Memory B cell (primary cell): ENCODE results near the gene PDZD4.

ENCODE experiments used
- ATAC-seq: fragments of 150-1000 bp; cut with Tn5 transposase; 2 replicates; pipeline ENCODE4 v1.10.0; 2021; ENCODE audit warnings: low read depth, mild to moderate bottlenecking, moderate library complexity
- DNase-seq, 2 donors: peaks; one replicate each; pipeline ENCODE4 v3.0.0; 2022; ENCODE audit warnings: low spot score in 2 of 2
- H3K27ac Mint-ChIP-seq: one replicate; pipeline ENCODE4 v1.8.0; 2022; ENCODE audit warnings: mild to moderate bottlenecking, moderate library complexity, mixed read lengths
- H3K27me3 Mint-ChIP-seq: one replicate; pipeline ENCODE4 v1.8.0; 2022; ENCODE audit warnings: mixed read lengths
- H3K36me3 Mint-ChIP-seq: one replicate; pipeline ENCODE4 v1.8.0; 2022; ENCODE audit warnings: mild to moderate bottlenecking, mixed read lengths
- H3K4me1 Mint-ChIP-seq: one replicate; pipeline ENCODE4 v1.8.0; 2022; ENCODE audit warnings: mixed read lengths
- H3K4me3 Mint-ChIP-seq: one replicate; pipeline ENCODE4 v1.8.0; 2022; ENCODE audit warnings: mild to moderate bottlenecking, moderate library complexity, mixed read lengths
- H3K9me3 Mint-ChIP-seq: one replicate; pipeline ENCODE4 v1.8.0; 2022; ENCODE audit warnings: mixed read lengths

The PDZD4 gene

GRCh38 chrX:153836921-153837320 lies 6.6 kb upstream of the PDZD4 start:
- Mint-ChIP-seq H3K4me1 (no peaks in the 10 kb centered on the region), H3K27me3 (peaks cover 6% of the 10 kb centered on the region), H3K36me3 (no peaks in the 10 kb centered on the region), H3K27ac (no peak overlapping the region), H3K4me3 (no peak overlapping the region), H3K9me3 (no peaks in the 10 kb centered on the region)
- DNase-seq (no peak), ATAC-seq (no peak)

GRCh38 chrX:153832728-153833127 lies 2.4 kb upstream of the PDZD4 start:
- Mint-ChIP-seq H3K4me3 (no peak overlapping the region), H3K36me3 (no peaks in the 10 kb centered on the region), H3K27me3 (peaks cover 11% of the 10 kb centered on the region), H3K9me3 (no peaks in the 10 kb centered on the region), H3K4me1 (peaks cover 3% of the 10 kb centered on the region), H3K27ac (no peak overlapping the region)
- ATAC-seq (no peak), DNase-seq (no peak)

GRCh38 chrX:153831429-153832150 lies 1.2 kb upstream of the PDZD4 start:
- ATAC-seq (peak; percentile 27), DNase-seq (no peak)
- no peaks in the 10 kb centered on the region for H3K36me3 Mint-ChIP-seq
- no peaks in the 10 kb centered on the region for H3K9me3 Mint-ChIP-seq
- peaks cover 16% of the 10 kb centered on the region for H3K27me3 Mint-ChIP-seq
- H3K4me1 Mint-ChIP-seq = peaks cover 6% of the 10 kb centered on the region
- no peak overlapping the region for H3K27ac Mint-ChIP-seq
- peak overlapping the region; percentile 52 for H3K4me3 Mint-ChIP-seq

GRCh38 chrX:153830640-153831428 lies 490 bp upstream of the PDZD4 start:
- Mint-ChIP-seq H3K36me3 (no peaks in the 10 kb centered on the region), H3K27me3 (peaks cover 16% of the 10 kb centered on the region), H3K4me3 (peak overlapping the region; percentile 14), H3K27ac (no peak overlapping the region), H3K4me1 (peaks cover 6% of the 10 kb centered on the region), H3K9me3 (no peaks in the 10 kb centered on the region)
- DNase-seq (no peak), ATAC-seq (no peak)

DNA sequence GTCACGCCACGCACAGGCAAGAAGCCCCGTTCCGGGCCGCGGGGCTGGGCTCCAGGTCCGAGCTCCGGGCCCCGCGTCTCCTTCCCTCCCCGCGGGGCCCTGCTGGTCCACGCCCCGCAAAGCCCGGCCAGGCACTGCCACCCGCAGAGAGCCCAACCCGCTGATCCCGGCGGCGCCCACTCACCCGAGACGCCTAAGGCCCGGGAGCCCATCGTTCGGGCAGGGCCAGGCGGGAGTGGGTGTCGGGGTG lies 870 bp downstream of the PDZD4 start:
- DNase-seq = no peak
- peak overlapping the region; percentile 56 for H3K4me3 Mint-ChIP-seq
- no peak overlapping the region for H3K27ac Mint-ChIP-seq
- H3K36me3 Mint-ChIP-seq = no peaks in the 10 kb centered on the region
- H3K27me3 Mint-ChIP-seq = peaks cover 14% of the 10 kb centered on the region
- ATAC-seq = no peak
- peaks cover 6% of the 10 kb centered on the region for H3K4me1 Mint-ChIP-seq
- H3K9me3 Mint-ChIP-seq = no peaks in the 10 kb centered on the region

- Mint-ChIP-seq H3K27ac (no peak overlapping the region), H3K4me1 (peaks cover 6% of the 10 kb centered on the region), H3K9me3 (no peaks in the 10 kb centered on the region), H3K4me3 (peak overlapping the region; percentile 56), H3K36me3 (no peaks in the 10 kb centered on the region), H3K27me3 (peaks cover 19% of the 10 kb centered on the region)
- no peak for DNase-seq
- ATAC-seq = peak; percentile 26
Measured at GRCh38 chrX:153828723-153829548, 1.4 kb downstream of the PDZD4 start.

GRCh38 chrX:153828308-153828707 lies 2.0 kb downstream of the PDZD4 start:
- DNase-seq (no peak), ATAC-seq (no peak)
- Mint-ChIP-seq H3K36me3 (no peaks in the 10 kb centered on the region), H3K27me3 (peaks cover 23% of the 10 kb centered on the region), H3K4me1 (peaks cover 6% of the 10 kb centered on the region), H3K27ac (no peak overlapping the region), H3K9me3 (no peaks in the 10 kb centered on the region), H3K4me3 (no peak overlapping the region)

GRCh38 chrX:153827903-153828302 lies 2.4 kb downstream of the PDZD4 start:
- Mint-ChIP-seq H3K9me3 (no peaks in the 10 kb centered on the region), H3K27ac (no peak overlapping the region), H3K4me1 (peaks cover 6% of the 10 kb centered on the region), H3K27me3 (peaks cover 23% of the 10 kb centered on the region), H3K36me3 (no peaks in the 10 kb centered on the region), H3K4me3 (no peak overlapping the region)
- no peak for ATAC-seq
- no peak for DNase-seq

GRCh38 chrX:153827016-153827415 lies 3.3 kb downstream of the PDZD4 start:
- Mint-ChIP-seq H3K4me1 (peaks cover 12% of the 10 kb centered on the region), H3K27me3 (peaks cover 22% of the 10 kb centered on the region), H3K9me3 (no peaks in the 10 kb centered on the region), H3K27ac (no peak overlapping the region), H3K36me3 (no peaks in the 10 kb centered on the region), H3K4me3 (no peak overlapping the region)
- ATAC-seq (no peak), DNase-seq (no peak)

- Mint-ChIP-seq H3K36me3 (no peaks in the 10 kb centered on the region), H3K4me3 (no peak overlapping the region), H3K27me3 (peaks cover 19% of the 10 kb centered on the region), H3K27ac (no peak overlapping the region), H3K4me1 (peaks cover 15% of the 10 kb centered on the region), H3K9me3 (no peaks in the 10 kb centered on the region)
- ATAC-seq = no peak
- no peak for DNase-seq
Measured at GRCh38 chrX:153825042-153825441, 5.3 kb downstream of the PDZD4 start.

- Mint-ChIP-seq H3K4me1 (peaks cover 15% of the 10 kb centered on the region), H3K9me3 (no peaks in the 10 kb centered on the region), H3K27ac (no peak overlapping the region), H3K36me3 (no peaks in the 10 kb centered on the region), H3K27me3 (peaks cover 19% of the 10 kb centered on the region), H3K4me3 (no peak overlapping the region)
- ATAC-seq (no peak), DNase-seq (no peak)
Measured at GRCh38 chrX:153824348-153824747, 6.0 kb downstream of the PDZD4 start.

DNA sequence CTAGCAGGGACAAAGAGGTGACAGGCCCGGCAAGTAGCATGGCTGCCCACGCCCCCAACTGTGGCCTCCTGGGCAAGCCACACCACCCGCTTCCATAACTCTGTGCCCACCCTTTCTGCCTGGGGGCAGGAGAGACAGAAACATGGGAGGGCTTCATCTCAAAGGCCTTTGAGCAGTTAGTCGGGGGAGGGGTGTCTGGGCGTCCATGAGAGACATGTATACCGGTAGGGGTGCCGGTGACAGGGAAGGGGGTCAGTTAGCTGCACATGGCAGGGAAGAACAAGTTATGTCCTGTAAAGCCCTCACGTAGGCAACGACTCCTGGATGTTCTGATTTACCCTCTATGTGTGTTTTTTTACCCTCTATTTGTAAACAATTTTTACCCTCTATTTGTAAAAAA lies 9.3 kb downstream of the PDZD4 start:
- no peak for ATAC-seq
- Mint-ChIP-seq H3K36me3 (no peaks in the 10 kb centered on the region), H3K27me3 (peaks cover 24% of the 10 kb centered on the region), H3K9me3 (no peaks in the 10 kb centered on the region), H3K4me3 (no peak overlapping the region), H3K4me1 (peaks cover 19% of the 10 kb centered on the region), H3K27ac (no peak overlapping the region)
- DNase-seq = no peak

GRCh38 chrX:153820601-153821000 lies 9.7 kb downstream of the PDZD4 start:
- DNase-seq = no peak
- H3K36me3 Mint-ChIP-seq = no peaks in the 10 kb centered on the region
- no peak for ATAC-seq
- peaks cover 19% of the 10 kb centered on the region for H3K4me1 Mint-ChIP-seq
- no peak overlapping the region for H3K27ac Mint-ChIP-seq
- H3K4me3 Mint-ChIP-seq = no peak overlapping the region
- H3K27me3 Mint-ChIP-seq = peaks cover 24% of the 10 kb centered on the region
- no peaks in the 10 kb centered on the region for H3K9me3 Mint-ChIP-seq

- H3K27me3 Mint-ChIP-seq = peaks cover 32% of the 10 kb centered on the region
- no peaks in the 10 kb centered on the region for H3K36me3 Mint-ChIP-seq
- peak overlapping the region; percentile 29 for H3K4me3 Mint-ChIP-seq
- H3K4me1 Mint-ChIP-seq = peaks cover 25% of the 10 kb centered on the region
- ATAC-seq (no peak), DNase-seq (no peak)
- H3K9me3 Mint-ChIP-seq = no peaks in the 10 kb centered on the region
- no peak overlapping the region for H3K27ac Mint-ChIP-seq
Measured at GRCh38 chrX:153819384-153820040, 10.8 kb downstream of the PDZD4 start.
